H1 (cell line): ENCODE results near the gene LTBP1. TPM values are rescaled to one million over a fixed set of nuclear protein-coding genes. Genes with fewer than 3 reads are reported as not detected.

Source experiments
- CTCF ChIA-PET: fragments of 300-600 bp; sonication (Branson Sonifier 250); formaldehyde crosslinking; loops from one replicate; lab custom pipeline; 2021; ENCODE audit not compliant: partially characterized antibody; lab: Charles Lee
- POLR2A ChIA-PET: fragments of 300-600 bp; sonication (Branson Sonifier 250); formaldehyde crosslinking; loops from one replicate; lab custom pipeline; 2021; ENCODE audit warnings: inconsistent platforms; ENCODE audit not compliant: partially characterized antibody; lab: Charles Lee
- DNase-seq, 2 experiments: peaks; one replicate each; pipeline versions ENCODE4 v3.0.0 to v3.0.0-alpha.2; 2010 to 2022; ENCODE audit warnings: low spot score in 2 of 2, low read depth in 1 of 2, mixed read lengths in 1 of 2
- FAIRE-seq: peaks from 2 replicates; lab custom pipeline; 2011; peaks lifted over from hg19 to GRCh38; lab: Jason Lieb, UNC
- H2AFZ ChIP-seq: 2 replicates; pipeline ENCODE4 v1.8.1; 2012; ENCODE audit warnings: low read length, inconsistent platforms
- H2AK5ac ChIP-seq: 2 replicates; pipeline ENCODE4 v1.6.1; 2013; ENCODE audit warnings: low read depth, low read length
- H2BK120ac ChIP-seq: replicated peaks from 2 replicates; pipeline ENCODE3; 2013; ENCODE audit warnings: low read depth, low read length, inconsistent platforms
- H2BK12ac ChIP-seq: 2 replicates; pipeline ENCODE4 v1.6.1; 2013; ENCODE audit warnings: low read depth, low read length
- H2BK15ac ChIP-seq: 2 replicates; pipeline ENCODE4 v1.6.1; 2013; ENCODE audit warnings: low read length
- H2BK20ac ChIP-seq: 2 replicates; pipeline ENCODE4 v1.6.1; 2013; ENCODE audit warnings: low read length
- H2BK5ac ChIP-seq: 2 replicates; pipeline ENCODE4 v1.6.1; 2013; ENCODE audit warnings: low read depth, low read length
- H3K14ac ChIP-seq: 2 replicates; pipeline ENCODE4 v1.6.1; 2013; ENCODE audit warnings: inconsistent platforms; ENCODE audit not compliant: insufficient read length
- H3K18ac ChIP-seq: 2 replicates; pipeline ENCODE4 v1.6.1; 2013; ENCODE audit warnings: low read length; ENCODE audit errors: extremely low read depth
- H3K23ac ChIP-seq: 2 replicates; pipeline ENCODE4 v1.6.1; 2013; ENCODE audit warnings: inconsistent platforms; ENCODE audit not compliant: insufficient read length
- H3K23me2 ChIP-seq: 2 replicates; pipeline ENCODE4 v1.6.1; 2013; ENCODE audit warnings: low read depth, low read length
- H3K27ac ChIP-seq: 2 replicates; pipeline ENCODE4 v1.6.1; 2011; ENCODE audit warnings: low read depth, low read length, inconsistent platforms
- H3K27me3 ChIP-seq, 4 experiments: replicated peaks in 1 of 4; 1 replicate in 1 of 4; 2 replicates in 3 of 4; pipeline versions ENCODE4 v1.6.1 to v1.8.1; 2011 to 2013; ENCODE audit warnings: low read length in 3 of 4, mild to moderate bottlenecking in 3 of 4, inconsistent platforms in 2 of 4, mixed read lengths in 2 of 4, moderate library complexity in 1 of 4; ENCODE audit not compliant: control insufficient read depth in 3 of 4, insufficient read depth in 3 of 4; ENCODE audit errors: extremely low read depth in 1 of 4
- H3K36me3 ChIP-seq, 4 experiments: 2 replicates each; pipeline versions ENCODE4 v1.6.1 to v1.8.1; 2011 to 2013; ENCODE audit warnings: mild to moderate bottlenecking in 4 of 4, low read length in 3 of 4, moderate library complexity in 2 of 4, control low read depth in 1 of 4, inconsistent platforms in 1 of 4; ENCODE audit not compliant: insufficient read depth in 4 of 4, control insufficient read depth in 2 of 4
- H3K4ac ChIP-seq: replicated peaks from 2 replicates; pipeline ENCODE3; 2013; ENCODE audit warnings: low read length, low read depth, mixed read lengths, inconsistent platforms; ENCODE audit not compliant: insufficient read length
- H3K4me1 ChIP-seq, 4 experiments: replicated peaks in 1 of 4; 1 replicate in 1 of 4; 2 replicates in 3 of 4; pipeline versions ENCODE4 v1.6.1 to v1.8.1; 2011 to 2013; ENCODE audit warnings: low read length in 3 of 4, inconsistent platforms in 2 of 4, mixed read lengths in 1 of 4; ENCODE audit not compliant: insufficient read depth in 4 of 4, control insufficient read depth in 3 of 4
- H3K4me2 ChIP-seq, 2 experiments: 2 replicates each; pipeline versions ENCODE4 v1.6.1 to v1.8.1; 2011 to 2013; ENCODE audit warnings: low read depth in 2 of 2, low read length in 2 of 2, control low read depth in 1 of 2, inconsistent platforms in 1 of 2, mild to moderate bottlenecking in 1 of 2; ENCODE audit not compliant: insufficient read depth in 1 of 2
- H3K4me3 ChIP-seq, 4 experiments: fragments of 200-600, 300-600 bp in 1 of 4; sonication (generic), shearing (Covaris generic), sonication (Bioruptor Twin) in 1 of 4; 2 replicates each; pipeline versions ENCODE4 v1.5.1 to v1.8.1; 2011 to 2016; ENCODE audit warnings: low read length in 4 of 4, low read depth in 3 of 4, control low read depth in 2 of 4, inconsistent platforms in 2 of 4, mild to moderate bottlenecking in 2 of 4, mixed read lengths in 1 of 4, moderate library complexity in 1 of 4; ENCODE audit not compliant: insufficient read depth in 2 of 4; ENCODE audit errors: extremely low read depth in 1 of 4
- H3K56ac ChIP-seq: replicated peaks from 2 replicates; pipeline ENCODE3; 2013; ENCODE audit warnings: low read depth, mild to moderate bottlenecking, mixed read lengths, low read length, inconsistent platforms; ENCODE audit not compliant: insufficient read length
- H3K79me1 ChIP-seq: 2 replicates; pipeline ENCODE4 v1.6.1; 2013; ENCODE audit warnings: low read depth, low read length, control low read depth
- H3K79me2 ChIP-seq, 2 experiments: 2 replicates each; pipeline versions ENCODE4 v1.6.1 to v1.8.1; 2012 to 2013; ENCODE audit warnings: low read length in 2 of 2, mild to moderate bottlenecking in 2 of 2, inconsistent platforms in 1 of 2; ENCODE audit not compliant: insufficient read depth in 2 of 2, control insufficient read depth in 1 of 2
- H3K9ac ChIP-seq, 4 experiments: replicated peaks in 1 of 4; 1 replicate in 1 of 4; 2 replicates in 3 of 4; pipeline versions ENCODE4 v1.6.1 to v1.8.1; 2011 to 2013; ENCODE audit warnings: low read depth in 3 of 4, low read length in 3 of 4, control low read depth in 2 of 4, mild to moderate bottlenecking in 2 of 4, moderate library complexity in 2 of 4, inconsistent platforms in 1 of 4; ENCODE audit errors: extremely low read depth in 1 of 4
- H3K9me3 ChIP-seq, 2 experiments: 2 replicates each; pipeline versions ENCODE4 v1.6.1 to v1.8.1; 2012 to 2013; ENCODE audit warnings: mild to moderate bottlenecking in 2 of 2, moderate library complexity in 2 of 2, control low read depth in 1 of 2, inconsistent platforms in 1 of 2, low read depth in 1 of 2, low read length in 1 of 2, mixed read lengths in 1 of 2; ENCODE audit not compliant: insufficient read depth in 2 of 2
- H4K20me1 ChIP-seq, 2 experiments: replicated peaks in 1 of 2; 2 replicates each; pipeline versions ENCODE3 to v1.8.1; 2011 to 2013; ENCODE audit warnings: inconsistent platforms in 2 of 2, low read length in 2 of 2, mild to moderate bottlenecking in 1 of 2; ENCODE audit not compliant: insufficient read depth in 2 of 2, control insufficient read depth in 1 of 2
- H4K5ac ChIP-seq: 2 replicates; pipeline ENCODE4 v1.6.1; 2013; ENCODE audit warnings: low read length, low read depth, mixed read lengths, inconsistent platforms; ENCODE audit not compliant: insufficient read length
- H4K8ac ChIP-seq: 2 replicates; pipeline ENCODE4 v1.8.0; 2013; ENCODE audit warnings: mild to moderate bottlenecking, moderate library complexity, low read length, inconsistent platforms; ENCODE audit not compliant: insufficient read depth; ENCODE audit errors: extremely low read depth
- H4K91ac ChIP-seq: replicated peaks from 2 replicates; pipeline ENCODE3; 2013; ENCODE audit warnings: low read length, mixed read lengths, inconsistent platforms; ENCODE audit not compliant: insufficient read length
- ASH2L ChIP-seq: fragments of 200-600, 300-600 bp; sonication (generic); IDR thresholded peaks from one replicate; pipeline ENCODE4 v1.7.1; 2017; ENCODE audit warnings: low read length
- KDM5A ChIP-seq: fragments of 200-600 bp; IDR thresholded peaks from 2 replicates; pipeline ENCODE4 v1.7.1; 2012; ENCODE audit warnings: mild to moderate bottlenecking, low read length, inconsistent platforms, mixed read lengths
- MAX ChIP-seq: IDR thresholded peaks from 2 replicates; pipeline ENCODE4 v1.6.1; 2012; ENCODE audit warnings: inconsistent platforms
- RFX5 ChIP-seq: IDR thresholded peaks from 2 replicates; pipeline ENCODE4 v1.6.1; 2011; ENCODE audit warnings: low read depth, low read length, improper control_type of control experiment, borderline replicate concordance
- WGBS, 2 experiments: shearing (Covaris generic) in 1 of 2; methylation state at CpG; one replicate each; pipeline versions ENCODE4 v1.1.6 to v1.1.7; 2013 to 2015; ENCODE audit warnings: low lambda C conversion rate in 2 of 2, mixed read lengths in 2 of 2, inconsistent platforms in 1 of 2, low coverage in 1 of 2, missing lambda C conversion rate in 1 of 2; ENCODE audit not compliant: insufficient replicate concordance in 2 of 2, insufficient coverage in 1 of 2, insufficient read length in 1 of 2; ENCODE audit errors: extremely low coverage in 1 of 2, missing lambda C conversion rate in 1 of 2; 5-methylcytosine and 5-hydroxymethylcytosine counted together
- polyA plus RNA-seq, 7 experiments: library from polyadenylated mRNA; depleted of rRNA in 3 of 7; stranded (reverse) in 5 of 7; unstranded in 2 of 7; fragments of >200 nt in 5 of 7; fragments of 200-250 nt in 2 of 7; gene quantifications; 1 replicate in 5 of 7; 2 replicates in 1 of 7; 4 replicates in 1 of 7; pipeline versions ENCODE4 v1.2.1 to v1.2.3, GENCODE V29; 2011 to 2013; ENCODE audit warnings: missing spikeins in 2 of 7, mixed read lengths in 2 of 7
- total RNA-seq: library from RNA; stranded (reverse); fragmentation: NEBNext Ultra II Directional; extraction: Animal tissue kit (Norgen Biotek cat#: 25700); gene quantifications from 2 replicates; pipeline ENCODE4 v1.2.1, GENCODE V29; 2021

LTBP1 gene
- total and polyA plus RNA-seq, 2 of the 8 experiments (the other 6 are each of a cell fraction or from before 2014, with no cell fraction given): 15.4 to 24.7 TPM

GRCh38 chr2:33084433-33084832 is 137.7 kb downstream of the LTBP1 start:
- CTCF ChIA-PET: interaction anchor here (1.0 to 1.6 kb wide), 3 partner anchors 17 to 309 kb away, joined by 3 to 4 read pairs (median 3); no protein-coding TSS in a partner anchor
- FAIRE-seq: no peak

More at GRCh38 chr2:33084433-33084832, 137.7 kb downstream of the LTBP1 start:
- Histone ChIP-seq H4K8ac (no peak overlapping the region), H2BK20ac (no peak overlapping the region), H3K4me2 (no peak overlapping the region), H3K23me2 (no peaks in the 10 kb centered on the region), H2BK5ac (no peak overlapping the region), H3K27ac (no peak overlapping the region), H2BK120ac (no peak overlapping the region), H3K4me3 (no peak overlapping the region), H3K9ac (no peak overlapping the region), H3K79me1 (no peaks in the 10 kb centered on the region), H3K79me2 (no peaks in the 10 kb centered on the region), H3K56ac (no peak overlapping the region), H4K91ac (no peak overlapping the region), H2AFZ (no peak overlapping the region), H2BK15ac (no peak overlapping the region), H2BK12ac (no peak overlapping the region), H3K27me3 (peaks cover 0 to 18% (median 12%) of the 10 kb centered on the region in 4 experiments; a peak in 5 of 7 replicates), H3K9me3 (no peaks in the 10 kb centered on the region), H4K5ac (no peak overlapping the region), H4K20me1 (peaks cover 2 to 3% of the 10 kb centered on the region in 2 experiments), H3K23ac (no peak overlapping the region), H3K4me1 (peaks cover 0 to 3% (median 0%) of the 10 kb centered on the region in 4 experiments; a peak in 1 of 7 replicates), H3K18ac (no peak overlapping the region), H3K4ac (no peak overlapping the region), H2AK5ac (no peak overlapping the region), H3K36me3 (no peaks in the 10 kb centered on the region), H3K14ac (no peak overlapping the region)
- POLR2A ChIA-PET: no interaction called here
- WGBS, 2 experiments: 96% methylated on average over 7 of the region's 7 CpGs; no CpG with 5 or more reads in 1 of the 2 experiments
- TF ChIP-seq KDM5A: no peak
- TF ChIP-seq ASH2L: no peak
- no peak for TF ChIP-seq RFX5
- TF ChIP-seq MAX: no peak
- DNase-seq: no peak
